NCI-H526 (cell line): ENCODE results near the gene AMDHD2.
A peak's percentile ranks its signal among the peaks of the same experiment; 100 is the strongest.
"Not testable (repeated sequence)": the region's sequence is repeated elsewhere in the genome, so short reads cannot be mapped to it uniquely, and the experiment has no call there.

Source experiments
- DNase-seq, 2 experiments: peaks; one replicate each; lab custom pipeline; 2025; lab: John Stamatoyannopoulos, UW

AMDHD2 gene

GRCh38 chr16:2532494-2533141 lies 12.4 kb downstream of the AMDHD2 start:
- DNase-seq = peak; percentile 25 to 77

GRCh38 chr16:2533142-2533755 lies 13.1 kb downstream of the AMDHD2 start:
- not testable (repeated sequence) for DNase-seq

GRCh38 chr16:2533912-2534311 lies 13.7 kb downstream of the AMDHD2 start:
- no peak for DNase-seq

GRCh38 chr16:2534335-2534734 lies 14.2 kb downstream of the AMDHD2 start:
- DNase-seq = not testable (repeated sequence)

- DNase-seq = no peak
Measured at GRCh38 chr16:2535625-2536013, 15.4 kb downstream of the AMDHD2 start.

GRCh38 chr16:2537451-2538379 lies 17.5 kb downstream of the AMDHD2 start, which contains the start of gene PDPK1:
PDPK1 (plus strand) TSS chr16:2538021; CDS start chr16:2538113, 92 bp downstream.
- peak; percentile 63 to 92 for DNase-seq

GRCh38 chr16:2539192-2539844 lies 19.1 kb downstream of the AMDHD2 start:
- not testable (repeated sequence) for DNase-seq

GRCh38 chr16:2539845-2540458 lies 19.8 kb downstream of the AMDHD2 start:
- DNase-seq = not testable (repeated sequence)

- not testable (repeated sequence) for DNase-seq
Measured at GRCh38 chr16:2540912-2541311, 20.7 kb downstream of the AMDHD2 start.

GRCh38 chr16:2541409-2541808 lies 21.2 kb downstream of the AMDHD2 start:
- DNase-seq = not testable (repeated sequence)

- not testable (repeated sequence) for DNase-seq
Measured at GRCh38 chr16:2543771-2544170, 23.6 kb downstream of the AMDHD2 start.

GRCh38 chr16:2550283-2550878 lies 30.2 kb downstream of the AMDHD2 start:
- DNase-seq = not testable (repeated sequence)

GRCh38 chr16:2551420-2551889 lies 31.3 kb downstream of the AMDHD2 start:
- DNase-seq = not testable (repeated sequence)

GRCh38 chr16:2554709-2555425 lies 34.7 kb downstream of the AMDHD2 start:
- not testable (repeated sequence) for DNase-seq

GRCh38 chr16:2557150-2557549 lies 37.0 kb downstream of the AMDHD2 start:
- DNase-seq = not testable (repeated sequence)

GRCh38 chr16:2560131-2560797 lies 40.1 kb downstream of the AMDHD2 start:
- DNase-seq = not testable (repeated sequence)

GRCh38 chr16:2560798-2561133 lies 40.6 kb downstream of the AMDHD2 start:
- not testable (repeated sequence) for DNase-seq

GRCh38 chr16:2567506-2567905 lies 47.3 kb downstream of the AMDHD2 start:
- DNase-seq = not testable (repeated sequence)

- DNase-seq = not testable (repeated sequence)
Measured at GRCh38 chr16:2568573-2568972, 48.4 kb downstream of the AMDHD2 start.

GRCh38 chr16:2572704-2573103 lies 52.5 kb downstream of the AMDHD2 start:
- not testable (repeated sequence) for DNase-seq
